Cardiac muscle cell (in vitro differentiated cells and primary cell): ENCODE results near the gene PARP15. TPM values are rescaled to one million over a fixed set of nuclear protein-coding genes. Genes with fewer than 3 reads are reported as not detected.

Experiments
- DNase-seq, 2 donors: peaks; one replicate each; pipeline versions ENCODE4 v3.0.0 to v3.0.0-alpha.2; 2010 to 2017; ENCODE audit warnings: low read depth in 1 of 2, low spot score in 1 of 2
- H3K27ac ChIP-seq: fragments of 200-600 bp; sonication (generic); 2 replicates; pipeline ENCODE4 v1.5.1; 2016
- H3K27me3 ChIP-seq: fragments of 200-600 bp; sonication (generic); 2 replicates; pipeline ENCODE4 v1.6.0; 2016; ENCODE audit warnings: control low read depth
- H3K36me3 ChIP-seq: fragments of 200-600 bp; sonication (generic); 2 replicates; pipeline ENCODE4 v1.5.1; 2016; ENCODE audit warnings: control low read depth
- H3K4me1 ChIP-seq: fragments of 200-600 bp; sonication (generic); 2 replicates; pipeline ENCODE4 v1.8.1; 2017; ENCODE audit warnings: low read depth, mild to moderate bottlenecking, mixed run types
- H3K4me3 ChIP-seq: fragments of 200-600 bp; sonication (generic); 2 replicates; pipeline ENCODE4 v1.5.1; 2016; ENCODE audit warnings: mild to moderate bottlenecking
- H3K9me3 ChIP-seq: fragments of 200-600 bp; sonication (generic); 2 replicates; pipeline ENCODE4 v1.5.1; 2017; ENCODE audit warnings: low read depth, mild to moderate bottlenecking, control low read depth
- polyA plus RNA-seq: library from polyadenylated mRNA; unstranded; fragments of >200 nt; fragmentation: Nextera tagmentation; extraction: Ambion mirVana; gene quantifications from 2 replicates; pipeline ENCODE4 v1.2.1, GENCODE V29; 2016
- total RNA-seq: library from RNA; depleted of rRNA; stranded (reverse); fragments of >200 nt; gene quantifications from 2 replicates; pipeline ENCODE4 v1.2.3, GENCODE V29; 2016
- TF ChIP-seq, protein P1 (sequence below): IDR thresholded peaks from 2 replicates; pipeline ENCODE4 v1.5.1; 2012; ENCODE audit warnings: low read depth, mild to moderate bottlenecking, low read length

PARP15 gene
- total and polyA plus RNA-seq, 2 experiments from 2014 or later: 0.05 TPM; not detected in 1

DNA sequence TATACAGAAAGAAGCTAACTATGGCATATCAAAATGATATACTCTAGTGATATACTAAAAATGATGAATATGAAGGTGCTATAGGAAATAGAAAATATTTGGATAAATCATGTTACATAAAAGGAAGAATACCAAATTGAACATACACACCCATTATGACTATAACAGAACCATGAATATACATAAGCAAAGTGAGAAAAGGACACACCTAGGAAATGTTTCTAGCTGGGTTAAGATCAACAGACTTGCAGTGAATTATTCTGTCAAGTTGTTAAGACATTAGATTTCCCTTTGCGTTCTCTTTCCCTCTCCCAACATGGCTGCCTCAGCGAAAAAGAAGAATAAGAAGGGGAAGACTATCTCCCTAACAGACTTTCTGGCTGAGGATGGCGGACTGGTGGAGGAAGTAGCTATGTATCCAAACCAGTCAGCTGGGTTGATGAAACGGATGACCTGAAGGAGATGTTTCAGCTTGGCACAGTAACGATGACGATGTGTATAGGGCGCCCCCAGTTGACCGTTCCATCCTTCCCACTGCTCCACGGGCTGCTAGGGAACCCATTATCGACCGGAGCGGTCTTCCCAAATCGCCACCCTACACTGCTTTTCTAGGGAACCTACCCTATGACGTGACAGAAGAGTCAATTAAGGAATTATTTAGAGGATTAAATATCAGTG, 83.0 kb downstream of the PARP15 start:
- TF ChIP-seq, protein P1, sequence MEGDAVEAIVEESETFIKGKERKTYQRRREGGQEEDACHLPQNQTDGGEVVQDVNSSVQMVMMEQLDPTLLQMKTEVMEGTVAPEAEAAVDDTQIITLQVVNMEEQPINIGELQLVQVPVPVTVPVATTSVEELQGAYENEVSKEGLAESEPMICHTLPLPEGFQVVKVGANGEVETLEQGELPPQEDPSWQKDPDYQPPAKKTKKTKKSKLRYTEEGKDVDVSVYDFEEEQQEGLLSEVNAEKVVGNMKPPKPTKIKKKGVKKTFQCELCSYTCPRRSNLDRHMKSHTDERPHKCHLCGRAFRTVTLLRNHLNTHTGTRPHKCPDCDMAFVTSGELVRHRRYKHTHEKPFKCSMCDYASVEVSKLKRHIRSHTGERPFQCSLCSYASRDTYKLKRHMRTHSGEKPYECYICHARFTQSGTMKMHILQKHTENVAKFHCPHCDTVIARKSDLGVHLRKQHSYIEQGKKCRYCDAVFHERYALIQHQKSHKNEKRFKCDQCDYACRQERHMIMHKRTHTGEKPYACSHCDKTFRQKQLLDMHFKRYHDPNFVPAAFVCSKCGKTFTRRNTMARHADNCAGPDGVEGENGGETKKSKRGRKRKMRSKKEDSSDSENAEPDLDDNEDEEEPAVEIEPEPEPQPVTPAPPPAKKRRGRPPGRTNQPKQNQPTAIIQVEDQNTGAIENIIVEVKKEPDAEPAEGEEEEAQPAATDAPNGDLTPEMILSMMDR: no peak
- Histone ChIP-seq H3K4me1 (no peaks in the 10 kb centered on the region), H3K4me3 (no peak overlapping the region), H3K27me3 (no peaks in the 10 kb centered on the region), H3K36me3 (no peaks in the 10 kb centered on the region), H3K27ac (no peak overlapping the region), H3K9me3 (no peaks in the 10 kb centered on the region)
- no peak for DNase-seq

DNA sequence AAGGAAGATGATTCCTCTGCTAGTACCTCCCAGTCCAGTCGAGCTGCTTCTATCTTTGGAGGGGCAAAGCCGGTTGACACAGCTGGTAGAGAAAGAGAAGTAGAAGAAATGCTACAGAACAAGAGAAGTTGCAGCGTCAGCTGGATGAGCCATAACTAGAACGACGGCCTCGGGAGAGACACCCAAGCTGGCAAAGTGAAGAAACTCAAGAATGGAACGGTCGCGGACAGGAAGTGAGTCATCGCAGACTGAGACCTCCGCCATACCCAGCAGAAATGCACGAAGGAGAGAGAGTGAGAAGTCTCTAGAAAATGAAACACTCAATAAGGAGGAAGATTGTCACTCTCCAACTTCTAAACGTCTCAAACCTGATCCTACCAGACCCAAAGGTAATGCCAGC, 84.2 kb downstream of the PARP15 start:
- no peaks in the 10 kb centered on the region for H3K9me3 ChIP-seq
- H3K4me1 ChIP-seq: no peaks in the 10 kb centered on the region
- no peaks in the 10 kb centered on the region for H3K36me3 ChIP-seq
- H3K27ac ChIP-seq: no peak overlapping the region
- H3K4me3 ChIP-seq: no peak overlapping the region
- no peaks in the 10 kb centered on the region for H3K27me3 ChIP-seq
- TF ChIP-seq, protein P1: no peak
- no peak for DNase-seq

DNA sequence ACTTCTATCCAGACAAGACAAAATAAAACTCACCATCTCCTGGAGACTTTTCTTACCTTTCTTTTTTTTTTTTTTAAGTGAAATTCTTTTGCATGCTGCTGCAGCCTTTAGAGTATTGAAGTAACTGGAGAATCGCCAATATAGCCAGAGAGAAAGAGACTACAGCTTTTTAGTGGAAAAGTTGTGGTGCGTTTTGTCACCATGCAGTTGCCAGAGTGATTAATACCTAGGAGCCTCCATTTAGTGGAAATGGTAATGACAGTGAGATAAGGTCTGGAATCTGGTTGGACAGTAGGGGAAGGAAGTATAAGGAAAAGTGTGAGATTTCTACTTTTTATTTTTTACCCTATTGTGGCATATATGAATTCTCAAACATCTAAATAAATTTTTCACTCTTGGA, 85.1 kb downstream of the PARP15 start:
- H3K27ac ChIP-seq: no peak overlapping the region
- H3K4me3 ChIP-seq: no peak overlapping the region
- no peak for DNase-seq
- TF ChIP-seq, protein P1: no peak
- no peaks in the 10 kb centered on the region for H3K9me3 ChIP-seq
- H3K4me1 ChIP-seq: no peaks in the 10 kb centered on the region
- H3K27me3 ChIP-seq: no peaks in the 10 kb centered on the region
- H3K36me3 ChIP-seq: no peaks in the 10 kb centered on the region

DNA sequence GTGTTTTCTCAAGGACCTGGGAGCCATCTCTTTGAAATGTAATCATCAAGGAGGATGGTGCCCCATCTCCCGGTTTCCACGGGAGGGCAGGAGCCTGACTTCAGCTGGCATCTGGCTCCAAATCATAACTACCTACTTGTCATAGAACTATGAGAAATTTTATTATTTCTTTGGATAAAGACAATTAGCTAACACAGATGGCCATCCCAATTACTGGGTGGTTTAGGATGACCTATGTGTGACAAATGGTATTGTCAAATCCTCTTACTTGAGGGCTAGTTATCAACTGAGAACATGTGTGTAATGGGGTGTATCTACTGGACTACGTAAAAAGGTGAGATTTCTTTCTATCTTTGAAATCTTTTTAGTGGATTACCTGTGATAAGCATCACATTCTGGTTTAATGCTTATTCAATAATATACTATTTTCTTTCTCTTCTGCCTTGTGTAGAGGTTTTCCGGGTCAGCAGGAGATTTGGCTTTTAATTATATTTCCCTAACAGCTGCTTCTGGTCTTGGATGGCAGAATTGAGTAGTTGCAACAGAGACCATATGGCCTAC, 87.9 kb downstream of the PARP15 start:
- DNase-seq: no peak
- TF ChIP-seq, protein P1: no peak
- H3K4me3 ChIP-seq: no peak overlapping the region

DNA sequence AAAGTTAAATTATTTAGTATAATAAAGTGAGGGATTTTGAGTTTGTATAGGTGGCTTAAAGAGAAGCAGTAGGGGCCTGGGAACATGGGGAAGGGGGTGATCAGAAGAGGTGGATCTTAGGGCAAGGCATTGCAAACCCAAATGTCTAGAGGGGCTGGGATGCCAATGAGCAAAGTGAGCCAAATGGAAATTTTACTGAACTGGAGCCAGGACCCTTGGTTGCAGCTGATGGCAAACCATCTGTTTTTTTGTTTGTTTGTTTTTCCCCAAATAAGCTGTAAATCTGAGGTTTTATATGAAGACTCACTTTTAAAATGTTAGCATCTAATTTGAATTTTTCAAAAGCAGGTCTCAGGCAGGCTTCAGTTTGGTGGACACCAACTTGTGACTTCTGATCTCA, 88.4 kb downstream of the PARP15 start:
- H3K27me3 ChIP-seq: no peaks in the 10 kb centered on the region
- no peaks in the 10 kb centered on the region for H3K9me3 ChIP-seq
- TF ChIP-seq, protein P1: no peak
- no peak overlapping the region for H3K27ac ChIP-seq
- no peaks in the 10 kb centered on the region for H3K36me3 ChIP-seq
- no peaks in the 10 kb centered on the region for H3K4me1 ChIP-seq
- no peak for DNase-seq
- no peak overlapping the region for H3K4me3 ChIP-seq

More for the DNA sequence above, 87.9 kb downstream of the PARP15 start:
- Histone ChIP-seq H3K27me3 (no peaks in the 10 kb centered on the region), H3K9me3 (no peaks in the 10 kb centered on the region), H3K27ac (no peak overlapping the region), H3K4me1 (no peaks in the 10 kb centered on the region), H3K36me3 (no peaks in the 10 kb centered on the region)
